ENCODE results near the gene VPS25.

DNA sequence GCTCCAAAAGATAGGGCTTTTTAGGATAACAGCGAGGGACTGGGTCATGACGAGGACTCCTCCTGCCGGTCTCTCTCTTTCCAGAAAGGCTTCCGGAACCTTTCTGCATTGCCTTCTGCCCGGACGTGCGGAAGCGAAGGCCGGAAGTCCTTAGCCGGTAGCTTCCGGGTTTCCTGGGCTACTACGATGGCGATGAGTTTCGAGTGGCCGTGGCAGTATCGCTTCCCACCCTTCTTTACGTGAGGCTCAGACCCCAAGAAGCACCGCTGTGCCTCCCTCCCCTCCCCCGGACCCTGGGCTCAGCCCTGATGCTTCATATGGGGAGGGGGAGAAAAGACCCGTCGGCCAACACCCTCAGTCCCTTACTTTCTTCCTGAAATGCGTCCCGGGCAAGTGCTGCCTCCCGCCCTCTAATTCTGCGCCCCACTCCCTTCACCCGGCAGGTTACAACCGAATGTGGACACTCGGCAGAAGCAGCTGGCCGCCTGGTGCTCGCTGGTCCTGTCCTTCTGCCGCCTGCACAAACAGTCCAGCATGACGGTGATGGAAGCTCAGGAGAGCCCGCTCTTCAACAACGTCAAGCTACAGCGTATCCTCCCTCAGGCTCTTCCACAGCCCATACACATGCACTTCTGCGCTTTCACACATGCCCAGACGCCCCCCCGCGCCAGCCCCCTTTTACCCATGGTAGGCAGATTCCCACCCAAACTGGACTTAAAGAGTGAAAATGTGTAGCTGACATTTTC, at the start of gene VPS25:
- TF ChIP-seq, protein P1, sequence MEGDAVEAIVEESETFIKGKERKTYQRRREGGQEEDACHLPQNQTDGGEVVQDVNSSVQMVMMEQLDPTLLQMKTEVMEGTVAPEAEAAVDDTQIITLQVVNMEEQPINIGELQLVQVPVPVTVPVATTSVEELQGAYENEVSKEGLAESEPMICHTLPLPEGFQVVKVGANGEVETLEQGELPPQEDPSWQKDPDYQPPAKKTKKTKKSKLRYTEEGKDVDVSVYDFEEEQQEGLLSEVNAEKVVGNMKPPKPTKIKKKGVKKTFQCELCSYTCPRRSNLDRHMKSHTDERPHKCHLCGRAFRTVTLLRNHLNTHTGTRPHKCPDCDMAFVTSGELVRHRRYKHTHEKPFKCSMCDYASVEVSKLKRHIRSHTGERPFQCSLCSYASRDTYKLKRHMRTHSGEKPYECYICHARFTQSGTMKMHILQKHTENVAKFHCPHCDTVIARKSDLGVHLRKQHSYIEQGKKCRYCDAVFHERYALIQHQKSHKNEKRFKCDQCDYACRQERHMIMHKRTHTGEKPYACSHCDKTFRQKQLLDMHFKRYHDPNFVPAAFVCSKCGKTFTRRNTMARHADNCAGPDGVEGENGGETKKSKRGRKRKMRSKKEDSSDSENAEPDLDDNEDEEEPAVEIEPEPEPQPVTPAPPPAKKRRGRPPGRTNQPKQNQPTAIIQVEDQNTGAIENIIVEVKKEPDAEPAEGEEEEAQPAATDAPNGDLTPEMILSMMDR (conservative IDR thresholded peaks at IDR 0.05): no peak
- TF ChIP-seq EZH2 (IDR thresholded peaks at IDR 0.05; ENCODE audit: low read depth): no peak

Data from PC-9 (cell line).